ENCODE measurements around the gene DFFB. TPM values are rescaled to one million over a fixed set of nuclear protein-coding genes. Genes with fewer than 3 reads are reported as not detected.

Gene DFFB
- total and polyA plus RNA-seq, 2 donors (not counting 1 experiment from before 2014, with no cell fraction given) = 6.4 to 7.6 TPM

DNA sequence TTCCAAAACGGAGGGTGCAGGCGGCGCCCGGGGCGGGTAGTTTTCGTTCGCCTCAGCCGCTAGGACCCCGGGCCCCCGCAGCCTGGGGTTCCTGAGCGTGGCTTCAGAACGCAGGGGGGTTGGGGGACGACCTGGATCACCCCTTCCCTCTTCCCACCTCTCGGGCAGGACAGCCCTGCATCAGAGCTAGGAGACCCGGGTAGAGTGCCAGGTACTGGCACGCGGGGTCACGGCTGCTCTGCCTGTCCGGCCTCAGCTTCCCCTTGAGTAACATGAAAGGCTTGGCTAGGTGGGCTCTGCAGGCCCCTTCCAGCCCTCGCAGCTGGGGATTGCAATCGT, 484 bp downstream of the DFFB start:
- Histone ChIP-seq H3K27ac (ENCODE audit: insufficient read depth, low read length) (no peak overlapping the region), H3K9ac (ENCODE audit: insufficient read depth, low read length) (peak overlapping the region; percentile 79)

DNA sequence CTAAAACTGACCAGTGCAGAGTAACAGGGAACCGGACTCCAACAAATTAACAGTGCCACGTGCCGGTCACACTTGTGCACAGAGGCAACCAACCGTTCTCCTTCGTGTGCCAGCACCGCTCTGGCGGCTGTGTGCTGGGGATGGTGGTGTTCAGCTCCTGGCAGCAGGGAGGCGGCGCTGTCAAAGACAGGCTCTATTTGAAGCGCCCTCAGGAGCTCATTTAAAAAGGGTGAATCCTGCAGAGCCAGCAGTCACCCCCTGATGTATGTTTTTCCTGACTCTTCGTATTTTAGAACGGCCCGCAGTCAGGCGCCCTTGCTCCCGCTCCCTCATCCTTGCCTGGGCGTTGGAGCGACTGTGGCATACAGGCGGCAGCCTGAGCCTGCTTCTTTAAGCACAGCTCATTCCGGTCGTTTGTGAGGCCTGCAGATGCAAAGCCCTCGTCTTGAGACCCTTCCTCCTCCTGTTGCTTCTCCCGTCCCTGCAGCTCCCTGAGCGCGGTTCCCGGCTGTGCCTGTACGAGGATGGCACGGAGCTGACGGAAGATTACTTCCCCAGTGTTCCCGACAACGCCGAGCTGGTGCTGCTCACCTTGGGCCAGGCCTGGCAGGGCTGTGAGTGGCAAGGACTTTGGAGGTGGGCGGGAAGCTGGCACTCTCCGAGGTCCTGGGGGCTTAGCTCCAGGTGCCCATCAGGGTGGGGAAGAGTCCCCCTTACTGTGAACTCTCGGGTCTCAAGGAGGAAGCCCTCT, 1.1 kb downstream of the DFFB start:
- Histone ChIP-seq H4K20me1 (ENCODE audit: control insufficient read depth, extremely low read depth, insufficient read depth, low read length) (no peaks in the 10 kb centered on the region), H3K4me2 (ENCODE audit: extremely low read depth, insufficient read depth, low read length) (peak overlapping the region; percentile 81), H3K27ac (ENCODE audit: insufficient read depth, low read length) (no peak overlapping the region), H3K79me2 (ENCODE audit: control insufficient read depth, insufficient read depth, low read length) (peaks cover 14% of the 10 kb centered on the region), H3K4me1 (ENCODE audit: control insufficient read depth, extremely low read depth, insufficient read depth, low read length) (no peaks in the 10 kb centered on the region), H3K36me3 (ENCODE audit: control insufficient read depth, insufficient read depth, low read length) (no peaks in the 10 kb centered on the region), H3K9me3 (ENCODE audit: control insufficient read depth, insufficient read depth, low read depth, low read length) (no peaks in the 10 kb centered on the region), H3K27me3 (ENCODE audit: control insufficient read depth, insufficient read depth, low read length) (no peaks in the 10 kb centered on the region), H3K4me3 (replicated peaks in 1 of 4; ENCODE audit: control extremely low read depth in 1 of 4, insufficient read depth in 1 of 4, low read depth in 3 of 4, low read length in 4 of 4) (peak overlapping the region; percentile 56 to 96 (median 82)), H2AFZ (ENCODE audit: low read length) (no peak overlapping the region), H3K9ac (ENCODE audit: insufficient read depth, low read length) (no peak overlapping the region)
- TF ChIP-seq, protein P1, sequence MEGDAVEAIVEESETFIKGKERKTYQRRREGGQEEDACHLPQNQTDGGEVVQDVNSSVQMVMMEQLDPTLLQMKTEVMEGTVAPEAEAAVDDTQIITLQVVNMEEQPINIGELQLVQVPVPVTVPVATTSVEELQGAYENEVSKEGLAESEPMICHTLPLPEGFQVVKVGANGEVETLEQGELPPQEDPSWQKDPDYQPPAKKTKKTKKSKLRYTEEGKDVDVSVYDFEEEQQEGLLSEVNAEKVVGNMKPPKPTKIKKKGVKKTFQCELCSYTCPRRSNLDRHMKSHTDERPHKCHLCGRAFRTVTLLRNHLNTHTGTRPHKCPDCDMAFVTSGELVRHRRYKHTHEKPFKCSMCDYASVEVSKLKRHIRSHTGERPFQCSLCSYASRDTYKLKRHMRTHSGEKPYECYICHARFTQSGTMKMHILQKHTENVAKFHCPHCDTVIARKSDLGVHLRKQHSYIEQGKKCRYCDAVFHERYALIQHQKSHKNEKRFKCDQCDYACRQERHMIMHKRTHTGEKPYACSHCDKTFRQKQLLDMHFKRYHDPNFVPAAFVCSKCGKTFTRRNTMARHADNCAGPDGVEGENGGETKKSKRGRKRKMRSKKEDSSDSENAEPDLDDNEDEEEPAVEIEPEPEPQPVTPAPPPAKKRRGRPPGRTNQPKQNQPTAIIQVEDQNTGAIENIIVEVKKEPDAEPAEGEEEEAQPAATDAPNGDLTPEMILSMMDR (conservative IDR thresholded peaks at IDR 0.05 in 1 of 2, IDR thresholded peaks at IDR 0.05 in 1 of 2; ENCODE audit: low read depth in 1 of 2, low read length in 2 of 2) = peak in 1 of 2 donors; percentile 27
- TF ChIP-seq EZH2 (IDR thresholded peaks at IDR 0.05; ENCODE audit: low read length, missing control alignments) = no peak
- peak; percentile 32 to 36 for DNase-seq (ENCODE audit: low read depth in 2 of 2)

More for the DNA sequence above, 484 bp downstream of the DFFB start:
- no peaks in the 10 kb centered on the region for H3K36me3 ChIP-seq (ENCODE audit: control insufficient read depth, insufficient read depth, low read length)
- H4K20me1 ChIP-seq (ENCODE audit: control insufficient read depth, extremely low read depth, insufficient read depth, low read length) = no peaks in the 10 kb centered on the region
- no peaks in the 10 kb centered on the region for H3K9me3 ChIP-seq (ENCODE audit: control insufficient read depth, insufficient read depth, low read depth, low read length)
- H2AFZ ChIP-seq (ENCODE audit: low read length) = peak overlapping the region; percentile 94
- H3K79me2 ChIP-seq (ENCODE audit: control insufficient read depth, insufficient read depth, low read length) = peaks cover 14% of the 10 kb centered on the region
- no peaks in the 10 kb centered on the region for H3K4me1 ChIP-seq (ENCODE audit: control insufficient read depth, extremely low read depth, insufficient read depth, low read length)
- H3K27me3 ChIP-seq (ENCODE audit: control insufficient read depth, insufficient read depth, low read length) = no peaks in the 10 kb centered on the region
- H3K4me2 ChIP-seq (ENCODE audit: extremely low read depth, insufficient read depth, low read length) = peak overlapping the region; percentile 81
- DNase-seq (ENCODE audit: low read depth in 2 of 2) = no peak
- peak overlapping the region; percentile 56 to 96 (median 82) for H3K4me3 ChIP-seq (replicated peaks in 1 of 4; ENCODE audit: control extremely low read depth in 1 of 4, insufficient read depth in 1 of 4, low read depth in 3 of 4, low read length in 4 of 4)
- TF ChIP-seq, protein P1 (conservative IDR thresholded peaks at IDR 0.05 in 1 of 2, IDR thresholded peaks at IDR 0.05 in 1 of 2; ENCODE audit: low read depth in 1 of 2, low read length in 2 of 2) = no peak
- no peak for TF ChIP-seq EZH2 (IDR thresholded peaks at IDR 0.05; ENCODE audit: low read length, missing control alignments)

DNA sequence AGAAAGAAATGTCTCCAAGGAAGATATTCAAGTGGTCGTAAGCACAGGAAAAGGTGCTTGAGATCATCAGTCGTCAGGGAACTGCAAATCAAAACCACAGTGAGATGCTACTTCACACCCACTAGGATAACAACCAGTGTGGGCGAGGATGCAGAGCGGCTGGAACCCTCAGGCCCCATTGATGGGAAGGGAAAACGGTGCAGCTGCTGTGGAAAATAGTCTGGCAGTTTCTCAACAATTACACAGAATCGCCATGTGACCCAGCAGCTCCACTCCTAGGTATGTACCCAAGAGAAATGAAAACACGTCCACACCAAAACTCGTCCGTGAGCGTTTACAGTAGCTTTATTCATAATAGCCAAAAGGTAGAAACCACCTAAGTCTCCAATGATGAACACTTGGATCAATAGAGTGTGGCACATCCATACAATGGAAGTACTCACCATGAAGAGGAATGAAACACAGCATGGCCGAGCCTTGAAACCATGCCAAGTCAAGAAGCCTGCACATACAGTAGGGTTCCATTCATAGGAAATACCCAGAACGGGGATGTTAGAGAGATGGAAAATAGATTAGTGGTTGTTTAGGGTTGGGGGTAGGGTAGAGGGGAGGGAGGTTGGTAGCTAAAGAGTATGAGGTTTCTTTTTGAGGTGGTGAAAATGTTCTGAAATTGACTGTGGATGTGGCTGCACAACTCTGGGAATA, 6.1 kb downstream of the DFFB start:
- H2AFZ ChIP-seq (ENCODE audit: low read length) = no peak overlapping the region
- no peaks in the 10 kb centered on the region for H3K79me2 ChIP-seq (ENCODE audit: control insufficient read depth, insufficient read depth, low read length)
- H4K20me1 ChIP-seq (ENCODE audit: control insufficient read depth, extremely low read depth, insufficient read depth, low read length) = no peaks in the 10 kb centered on the region
- H3K4me1 ChIP-seq (ENCODE audit: control insufficient read depth, extremely low read depth, insufficient read depth, low read length) = no peaks in the 10 kb centered on the region
- no peak overlapping the region for H3K27ac ChIP-seq (ENCODE audit: insufficient read depth, low read length)
- H3K9ac ChIP-seq (ENCODE audit: insufficient read depth, low read length) = no peak overlapping the region
- H3K9me3 ChIP-seq (ENCODE audit: control insufficient read depth, insufficient read depth, low read depth, low read length) = no peaks in the 10 kb centered on the region
- H3K27me3 ChIP-seq (ENCODE audit: control insufficient read depth, insufficient read depth, low read length) = no peaks in the 10 kb centered on the region
- no peak for TF ChIP-seq EZH2 (IDR thresholded peaks at IDR 0.05; ENCODE audit: low read length, missing control alignments)
- TF ChIP-seq, protein P1 (conservative IDR thresholded peaks at IDR 0.05 in 1 of 2, IDR thresholded peaks at IDR 0.05 in 1 of 2; ENCODE audit: low read depth in 1 of 2, low read length in 2 of 2) = no peak
- peaks cover 2% of the 10 kb centered on the region for H3K36me3 ChIP-seq (ENCODE audit: control insufficient read depth, insufficient read depth, low read length)
- H3K4me2 ChIP-seq (ENCODE audit: extremely low read depth, insufficient read depth, low read length) = no peak overlapping the region
- H3K4me3 ChIP-seq (replicated peaks in 1 of 4; ENCODE audit: control extremely low read depth in 1 of 4, insufficient read depth in 1 of 4, low read depth in 3 of 4, low read length in 4 of 4) = no peak overlapping the region
- no peak for DNase-seq (ENCODE audit: low read depth in 2 of 2)

Measured in fibroblast of lung (primary cell).